HEK293 (cell line): Measurements from ENCODE around the gene SLC35A4.

Experiments used
- CTCF ChIA-PET: fragments of 350-600 bp; formaldehyde crosslinking; extraction: SDS; loops from one replicate; lab custom pipeline; 2021; ENCODE audit warnings: antibody characterized with exemption; lab: Yijun Ruan, JAX
- POLR2A ChIA-PET: fragments of 300-600 bp; formaldehyde crosslinking; extraction: SDS; loops from one replicate; lab custom pipeline; 2020; ENCODE audit warnings: antibody characterized with exemption, inconsistent platforms; lab: Yijun Ruan, JAX
- H3K27ac ChIP-seq: fragments of 200-500 bp; sonication (Bioruptor generic); 2 replicates; pipeline ENCODE4 v1.5.1; 2014; ENCODE audit warnings: low read depth, low read length, control low read depth, inconsistent platforms; ENCODE audit errors: extremely low read depth
- H3K36me3 ChIP-seq, 2 experiments: fragments of 200-500 bp in 1 of 2; sonication (Bioruptor generic) in 1 of 2; 1 replicate in 1 of 2; 2 replicates in 1 of 2; pipeline ENCODE4 v1.5.1; 2014 to 2017; ENCODE audit warnings: inconsistent platforms in 2 of 2, low read length in 2 of 2; ENCODE audit not compliant: control insufficient read depth in 2 of 2, insufficient read depth in 1 of 2
- H3K4me1 ChIP-seq: fragments of 200-500 bp; sonication (Bioruptor generic); 2 replicates; pipeline ENCODE4 v1.5.1; 2014; ENCODE audit warnings: mild to moderate bottlenecking, low read length, inconsistent platforms; ENCODE audit not compliant: control insufficient read depth, insufficient read depth
- H3K4me3 ChIP-seq: 2 replicates; pipeline ENCODE4 v1.5.1; 2011; ENCODE audit warnings: low read depth, mild to moderate bottlenecking, control low read depth, low read length, moderate library complexity
- H3K9me3 ChIP-seq: fragments of 200-500 bp; sonication (Bioruptor generic); 2 replicates; pipeline ENCODE4 v1.5.1; 2014; ENCODE audit warnings: low read depth, low read length, inconsistent platforms; ENCODE audit not compliant: control insufficient read depth, insufficient read depth
- BCL11B ChIP-seq: fragments of 450-650 bp; formaldehyde crosslinking; IDR thresholded peaks from 2 replicates; pipeline ENCODE4 v1.5.1; 2016; ENCODE audit warnings: low read depth, missing biosample characterization, missing genetic modification characterization
- EGR2 ChIP-seq: fragments of 450-650 bp; formaldehyde crosslinking; IDR thresholded peaks from 2 replicates; pipeline ENCODE4 v1.5.1; 2016; ENCODE audit warnings: low read depth, missing biosample characterization, missing genetic modification characterization
- INSM2 ChIP-seq: fragments of 450-650 bp; formaldehyde crosslinking; IDR thresholded peaks from 2 replicates; pipeline ENCODE4 v1.5.1; 2016; ENCODE audit warnings: missing biosample characterization, missing genetic modification characterization
- MYNN ChIP-seq: fragments of 450-650 bp; formaldehyde crosslinking; IDR thresholded peaks from 2 replicates; pipeline ENCODE4 v1.5.1; 2016; ENCODE audit warnings: missing biosample characterization, missing genetic modification characterization, borderline replicate concordance
- REST ChIP-seq: fragments of 450-650 bp; formaldehyde crosslinking; IDR thresholded peaks from 2 replicates; pipeline ENCODE4 v1.5.1; 2016; ENCODE audit warnings: missing biosample characterization, missing genetic modification characterization
- SCRT2 ChIP-seq: fragments of 450-650 bp; formaldehyde crosslinking; IDR thresholded peaks from 2 replicates; pipeline ENCODE4 v1.5.1; 2016; ENCODE audit warnings: missing biosample characterization, missing genetic modification characterization
- TRIM28 ChIP-seq: IDR thresholded peaks from 2 replicates; pipeline ENCODE4 v1.6.1; 2011; ENCODE audit warnings: low read length, control low read depth, borderline replicate concordance
- ZBTB26 ChIP-seq: fragments of 450-650 bp; formaldehyde crosslinking; optimal IDR thresholded peaks from 2 replicates; pipeline ENCODE3; 2016; ENCODE audit warnings: missing biosample characterization, mild to moderate bottlenecking, missing genetic modification characterization
- ZBTB7A ChIP-seq: fragments of 450-650 bp; formaldehyde crosslinking; IDR thresholded peaks from 2 replicates; pipeline ENCODE4 v1.5.1; 2016; ENCODE audit warnings: low read depth, missing biosample characterization, missing genetic modification characterization
- ZEB2 ChIP-seq: fragments of 450-650 bp; formaldehyde crosslinking; IDR thresholded peaks from 2 replicates; pipeline ENCODE4 v1.5.1; 2016; ENCODE audit warnings: missing biosample characterization, missing genetic modification characterization
- ZNF114 ChIP-seq: fragments of 450-650 bp; formaldehyde crosslinking; IDR thresholded peaks from 2 replicates; pipeline ENCODE4 v1.5.0; 2017; ENCODE audit warnings: missing biosample characterization, missing genetic modification characterization
- ZNF174 ChIP-seq: fragments of 450-650 bp; formaldehyde crosslinking; IDR thresholded peaks from 2 replicates; pipeline ENCODE4 v1.5.0; 2017; ENCODE audit warnings: missing biosample characterization, mild to moderate bottlenecking, missing genetic modification characterization
- ZNF19 ChIP-seq: fragments of 450-650 bp; formaldehyde crosslinking; IDR thresholded peaks from 2 replicates; pipeline ENCODE4; 2016; ENCODE audit warnings: missing biosample characterization, missing genetic modification characterization, low read depth
- ZNF24 ChIP-seq: fragments of 450-650 bp; formaldehyde crosslinking; IDR thresholded peaks from 2 replicates; pipeline ENCODE4 v1.5.1; 2016; ENCODE audit warnings: missing biosample characterization, missing genetic modification characterization
- ZNF350 ChIP-seq: fragments of 450-650 bp; formaldehyde crosslinking; IDR thresholded peaks from 2 replicates; pipeline ENCODE4 v1.5.0; 2017; ENCODE audit warnings: missing biosample characterization, mild to moderate bottlenecking, missing genetic modification characterization
- ZNF354C ChIP-seq: fragments of 450-650 bp; formaldehyde crosslinking; IDR thresholded peaks from 2 replicates; pipeline ENCODE4 v1.5.1; 2016; ENCODE audit warnings: missing biosample characterization, missing genetic modification characterization, low read depth, borderline replicate concordance
- ZNF473 ChIP-seq: fragments of 450-650 bp; formaldehyde crosslinking; IDR thresholded peaks from 2 replicates; pipeline ENCODE4 v1.5.1; 2017; ENCODE audit warnings: missing biosample characterization, missing genetic modification characterization
- ZNF48 ChIP-seq: fragments of 450-650 bp; formaldehyde crosslinking; IDR thresholded peaks from 2 replicates; pipeline ENCODE4 v1.5.1; 2016; ENCODE audit warnings: missing biosample characterization, missing genetic modification characterization
- ZNF530 ChIP-seq: fragments of 450-650 bp; formaldehyde crosslinking; IDR thresholded peaks from 2 replicates; pipeline ENCODE4 v1.5.1; 2016; ENCODE audit warnings: low read depth, missing biosample characterization, missing genetic modification characterization
- ZNF544 ChIP-seq: fragments of 450-650 bp; formaldehyde crosslinking; IDR thresholded peaks from 2 replicates; pipeline ENCODE4 v1.5.0; 2017; ENCODE audit warnings: missing biosample characterization, missing genetic modification characterization
- ZNF561 ChIP-seq: fragments of 450-650 bp; IDR thresholded peaks from 2 replicates; pipeline ENCODE4 v1.5.1; 2018; ENCODE audit warnings: missing biosample characterization, missing genetic modification characterization, borderline replicate concordance
- ZNF600 ChIP-seq: fragments of 450-650 bp; formaldehyde crosslinking; IDR thresholded peaks from 2 replicates; pipeline ENCODE4 v1.5.1; 2016; ENCODE audit warnings: missing biosample characterization, missing genetic modification characterization
- ZNF621 ChIP-seq: fragments of 450-650 bp; formaldehyde crosslinking; IDR thresholded peaks from 2 replicates; pipeline ENCODE4 v1.5.1; 2017; ENCODE audit warnings: missing biosample characterization, missing genetic modification characterization
- ZNF623 ChIP-seq: fragments of 450-650 bp; formaldehyde crosslinking; IDR thresholded peaks from 2 replicates; pipeline ENCODE4 v1.5.1; 2016; ENCODE audit warnings: missing biosample characterization, missing genetic modification characterization
- ZNF660 ChIP-seq: fragments of 450-650 bp; IDR thresholded peaks from 2 replicates; pipeline ENCODE4 v1.5.1; 2018; ENCODE audit warnings: missing biosample characterization, mild to moderate bottlenecking, missing genetic modification characterization
- ZSCAN23 ChIP-seq: fragments of 450-650 bp; formaldehyde crosslinking; IDR thresholded peaks from 2 replicates; pipeline ENCODE4 v1.5.1; 2016; ENCODE audit warnings: missing biosample characterization, missing genetic modification characterization
- ZSCAN4 ChIP-seq: fragments of 450-650 bp; formaldehyde crosslinking; IDR thresholded peaks from 2 replicates; pipeline ENCODE4 v1.5.1; 2017; ENCODE audit warnings: missing biosample characterization, missing genetic modification characterization

Gene SLC35A4

GRCh38 chr5:140575309-140575708, 10.7 kb downstream of the SLC35A4 start (continued):
- TF ChIP-seq TRIM28 (no peak), INSM2 (tag by site-specific recombination) (no peak), SCRT2 (tag by site-specific recombination) (no peak), ZNF114 (tag by site-specific recombination) (no peak), ZNF24 (tag by site-specific recombination) (no peak), EGR2 (no peak), MYNN (tag by site-specific recombination) (no peak), ZNF48 (tag by site-specific recombination) (no peak)
- TF ChIP-seq, all 188 proteins: peak for 0

- ChIA-PET CTCF (interaction anchor here (0.9 kb wide), 1 partner anchor 9 kb away, joined by 5 read pairs; no protein-coding TSS in a partner anchor), POLR2A (no interaction called here)
- no peaks in the 10 kb centered on the region for H3K9me3 ChIP-seq
- H3K27ac ChIP-seq: no peak overlapping the region
- no peak overlapping the region for H3K4me3 ChIP-seq
- H3K36me3 ChIP-seq: no peaks in the 10 kb centered on the region
- H3K4me1 ChIP-seq: no peaks in the 10 kb centered on the region
- TF ChIP-seq ZNF561 (tag by site-specific recombination) (no peak), ZNF19 (no peak), ZNF354C (tag by site-specific recombination) (no peak), ZSCAN4 (tag by site-specific recombination) (no peak), ZNF621 (tag by site-specific recombination) (no peak), ZNF544 (tag by site-specific recombination) (no peak), ZNF174 (no peak), ZNF473 (no peak), ZNF530 (tag by site-specific recombination) (no peak), ZNF660 (no peak), ZNF600 (no peak), ZSCAN23 (tag by site-specific recombination) (no peak), ZEB2 (no peak), REST (no peak), ZNF350 (tag by site-specific recombination) (no peak), ZNF623 (tag by site-specific recombination) (no peak), ZBTB7A (tag by site-specific recombination) (no peak), ZBTB26 (tag by site-specific recombination) (no peak), BCL11B (no peak)
Observed at GRCh38 chr5:140576776-140577201, 12.2 kb downstream of the SLC35A4 start.
